Peyer's patch (tissue), 4 donors: ENCODE results near the gene ABCB8. TPM values are rescaled to one million over a fixed set of nuclear protein-coding genes. Genes with fewer than 3 reads are reported as not detected.
A peak's percentile ranks its signal among the peaks of the same experiment; 100 is the strongest.
"Not testable (repeated sequence)": the region's sequence is repeated elsewhere in the genome, so short reads cannot be mapped to it uniquely, and the experiment has no call there.

ENCODE experiments used
- DNase-seq, 3 donors: peaks; one replicate each; pipeline ENCODE4 v3.0.0-alpha.2; 2017 to 2019
- H3K27ac ChIP-seq, 4 donors: fragments of 200-600 bp; sonication (generic); one replicate each; pipeline ENCODE4 v1.5.1; 2016 to 2019
- H3K27me3 ChIP-seq, 2 donors: fragments of 200-600 bp; sonication (generic); one replicate each; pipeline ENCODE4 v1.5.1; 2019
- H3K36me3 ChIP-seq, 3 donors: fragments of 200-600 bp; sonication (generic); one replicate each; pipeline ENCODE4 v1.5.1; 2016 to 2019
- H3K4me1 ChIP-seq, 4 donors: fragments of 200-600 bp; sonication (generic); one replicate each; pipeline ENCODE4 v1.5.1; 2016 to 2019
- H3K4me3 ChIP-seq, 4 donors: fragments of 200-600 bp; sonication (generic); 1 replicate in 3 of 4; 2 replicates in 1 of 4; pipeline ENCODE4 v1.5.1; 2016 to 2019; ENCODE audit warnings: mild to moderate bottlenecking in 1 of 4
- H3K9me3 ChIP-seq, 4 donors: fragments of 200-600 bp; sonication (generic); one replicate each; pipeline ENCODE4 v1.5.1; 2016 to 2019; ENCODE audit warnings: mild to moderate bottlenecking in 1 of 4
- CTCF ChIP-seq, 6 experiments: fragments of 450-650 bp in 4 of 6; fragments of 200-600 bp in 2 of 6; sonication (generic) in 1 of 6; IDR thresholded peaks; one replicate each; pipeline ENCODE4 v1.5.1; 2017 to 2019; ENCODE audit warnings: antibody characterized with exemption in 6 of 6, mild to moderate bottlenecking in 3 of 6, moderate library complexity in 1 of 6
- POLR2A ChIP-seq, 2 donors: fragments of 450-650 bp; IDR thresholded peaks; one replicate each; pipeline ENCODE4 v1.5.1; 2017; ENCODE audit warnings: antibody characterized with exemption in 2 of 2, mild to moderate bottlenecking in 2 of 2, moderate library complexity in 2 of 2
- total RNA-seq, 4 donors: library from RNA; depleted of rRNA; stranded (reverse); fragments of >200 nt; gene quantifications; one replicate each; pipeline ENCODE4 v1.1.0, GENCODE V29; 2016

ABCB8 gene
- total RNA-seq, 4 donors from 2014 or later, result 23.1 to 79.7 (median 42.7) TPM

DNA sequence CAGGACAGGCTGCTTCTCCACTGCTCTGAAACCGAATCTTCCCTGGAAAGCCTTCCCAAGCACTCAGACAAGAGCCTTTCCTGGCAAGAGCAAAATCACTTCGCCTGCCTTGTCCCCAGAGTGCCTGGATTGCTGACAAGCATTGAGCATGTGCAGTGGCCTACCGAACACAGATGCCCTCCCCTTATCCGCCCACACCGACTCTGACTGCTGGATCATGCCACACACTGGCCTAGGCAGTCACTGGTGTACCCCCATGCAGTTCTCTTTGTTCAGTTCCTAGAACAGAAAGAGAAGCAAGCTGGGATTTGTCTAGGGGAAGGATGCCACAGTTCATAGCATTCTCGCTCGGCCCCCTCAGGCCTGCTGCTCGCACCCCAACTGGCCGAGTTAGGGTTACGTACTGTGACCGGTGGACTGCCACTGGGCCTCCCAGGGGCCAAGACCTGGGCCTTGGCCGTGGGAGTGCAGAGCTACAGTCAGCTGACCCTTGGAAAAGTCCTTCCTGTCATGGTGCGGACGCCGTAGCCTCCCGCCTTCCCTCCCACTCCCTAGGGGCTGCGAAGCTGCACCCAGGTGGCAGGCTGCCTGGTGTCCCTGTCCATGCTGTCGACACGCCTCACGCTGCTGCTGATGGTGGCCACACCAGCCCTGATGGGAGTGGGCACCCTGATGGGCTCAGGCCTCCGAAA is 6.9 kb downstream of the ABCB8 start:
- Histone ChIP-seq H3K9me3 (no peaks in the 10 kb centered on the region), H3K4me3 (no peak overlapping the region), H3K27ac (no peak overlapping the region), H3K27me3 (no peaks in the 10 kb centered on the region), H3K36me3 (peaks cover 0 to 35% (median 0%) of the 10 kb centered on the region in 3 donors), H3K4me1 (peaks cover 0 to 13% (median 5%) of the 10 kb centered on the region in 4 donors)
- no peak for TF ChIP-seq CTCF (IDR thresholded peaks at IDR 0.05)
- no peak for TF ChIP-seq POLR2A (IDR thresholded peaks at IDR 0.05)
- DNase-seq, result no peak

- peaks cover 0 to 35% (median 0%) of the 10 kb centered on the region in 3 donors for H3K36me3 ChIP-seq
- no peaks in the 10 kb centered on the region for H3K9me3 ChIP-seq
- TF ChIP-seq CTCF (IDR thresholded peaks at IDR 0.05) (no peak), POLR2A (IDR thresholded peaks at IDR 0.05) (no peak)
Measured at GRCh38 chr7:151035902-151036301, 7.7 kb downstream of the ABCB8 start.

DNA sequence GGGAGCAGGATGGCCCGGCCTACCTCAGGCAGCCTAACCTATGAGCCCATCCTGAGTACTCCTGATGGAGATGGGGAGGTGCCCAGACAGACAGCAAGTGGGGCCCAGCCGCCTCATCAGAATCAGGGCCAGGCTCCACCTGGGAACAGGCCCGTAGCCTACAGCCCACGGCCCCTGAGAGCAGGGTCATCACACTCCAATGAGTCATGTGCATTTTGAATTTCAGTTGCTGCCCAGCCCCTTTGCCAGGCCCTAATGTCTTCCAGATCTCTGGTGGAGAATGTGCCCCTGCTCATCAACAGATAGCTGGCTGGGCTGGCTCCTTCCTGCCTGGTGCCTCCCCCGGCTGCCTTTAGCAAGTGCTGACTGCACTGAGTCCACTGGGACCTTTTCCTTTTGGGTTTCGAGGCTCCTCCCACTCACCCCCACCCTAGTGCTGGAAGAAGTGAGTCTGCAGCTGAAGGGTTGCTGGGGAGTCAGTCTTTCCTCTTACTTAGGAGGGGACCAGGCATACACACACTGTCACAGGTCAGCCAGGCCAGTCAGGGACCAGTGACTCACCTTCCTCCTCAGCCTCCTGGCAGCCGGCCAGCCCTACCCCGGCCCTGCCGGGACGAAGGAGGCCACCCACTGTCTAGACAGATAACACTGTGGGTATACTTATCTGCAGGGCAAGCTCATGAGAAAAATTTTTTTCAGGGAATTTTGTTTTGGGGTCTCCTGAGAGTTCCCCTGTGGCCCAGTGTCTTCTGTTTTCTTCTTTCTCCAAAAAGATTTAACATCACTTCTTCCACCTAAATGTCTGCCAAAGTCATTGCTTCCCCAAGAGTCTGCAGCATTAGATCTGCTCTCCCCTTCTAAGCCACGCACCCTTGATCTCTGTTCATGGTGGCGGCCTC is 10.9 kb downstream of the ABCB8 start:
- no peaks in the 10 kb centered on the region for H3K27me3 ChIP-seq
- peaks cover 0 to 13% (median 5%) of the 10 kb centered on the region in 4 donors for H3K4me1 ChIP-seq
- H3K9me3 ChIP-seq, result no peaks in the 10 kb centered on the region
- peaks cover 0 to 42% (median 0%) of the 10 kb centered on the region in 3 donors for H3K36me3 ChIP-seq
- TF ChIP-seq CTCF (IDR thresholded peaks at IDR 0.05) (no peak), POLR2A (IDR thresholded peaks at IDR 0.05) (no peak)
- H3K4me3 ChIP-seq, result no peak overlapping the region
- peak in 2 of 3 donors; percentile 80 to 86 for DNase-seq
- peak overlapping the region in 1 of 4 donors; percentile 55 for H3K27ac ChIP-seq

More at GRCh38 chr7:151035902-151036301, 7.7 kb downstream of the ABCB8 start:
- Histone ChIP-seq H3K27me3 (no peaks in the 10 kb centered on the region), H3K27ac (no peak overlapping the region), H3K4me1 (peaks cover 0 to 13% (median 5%) of the 10 kb centered on the region in 4 donors), H3K4me3 (no peak overlapping the region)
- DNase-seq, result no peak

DNA sequence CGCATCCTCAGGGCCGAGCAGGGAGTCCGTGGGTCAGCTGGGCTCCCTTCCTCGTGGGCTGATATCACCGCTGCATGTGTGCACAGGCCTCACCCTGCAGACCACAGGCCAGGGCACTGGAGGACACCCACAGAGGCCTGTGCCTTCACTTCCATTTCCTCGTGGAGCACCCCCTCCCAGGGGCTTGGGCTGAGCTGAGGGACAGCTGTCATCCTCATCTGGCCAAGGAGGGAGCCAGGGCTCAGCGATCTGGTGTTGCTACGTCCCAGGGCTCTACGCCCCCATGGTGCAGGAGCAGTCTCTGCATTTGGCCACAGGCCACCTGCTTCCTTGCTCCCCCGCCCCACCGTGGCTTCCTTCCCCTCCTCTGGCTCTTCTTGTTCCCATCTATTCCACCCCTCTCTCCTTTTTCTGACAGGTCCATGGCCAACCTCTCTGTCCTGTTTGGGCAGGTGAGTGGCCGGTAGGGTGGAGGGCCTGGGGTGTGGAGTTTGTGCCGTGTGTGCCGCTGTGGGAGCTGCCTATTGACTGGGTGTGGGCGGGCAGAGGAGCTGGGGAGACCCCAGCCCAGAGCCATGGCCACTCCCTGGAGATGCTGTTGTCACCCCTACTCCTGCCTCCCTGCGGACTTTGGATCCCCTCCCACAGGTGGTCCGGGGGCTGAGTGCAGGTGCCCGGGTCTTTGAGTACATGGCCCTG is 11.7 kb downstream of the ABCB8 start:
- no peaks in the 10 kb centered on the region for H3K27me3 ChIP-seq
- peak overlapping the region in 1 of 4 donors; percentile 30 for H3K27ac ChIP-seq
- DNase-seq, result no peak
- TF ChIP-seq POLR2A (IDR thresholded peaks at IDR 0.05), result no peak
- no peak for TF ChIP-seq CTCF (IDR thresholded peaks at IDR 0.05)
- H3K4me3 ChIP-seq, result no peak overlapping the region
- H3K36me3 ChIP-seq, result peaks cover 0 to 41% (median 0%) of the 10 kb centered on the region in 3 donors
- H3K4me1 ChIP-seq, result peaks cover 0 to 13% (median 5%) of the 10 kb centered on the region in 4 donors
- no peaks in the 10 kb centered on the region for H3K9me3 ChIP-seq

- no peak overlapping the region for H3K27ac ChIP-seq
- TF ChIP-seq POLR2A (IDR thresholded peaks at IDR 0.05) (no peak), CTCF (IDR thresholded peaks at IDR 0.05) (no peak)
- no peaks in the 10 kb centered on the region for H3K9me3 ChIP-seq
- H3K36me3 ChIP-seq, result peaks cover 0 to 33% (median 0%) of the 10 kb centered on the region in 3 donors
- H3K4me3 ChIP-seq, result no peak overlapping the region
- DNase-seq, result no peak
- H3K27me3 ChIP-seq, result no peaks in the 10 kb centered on the region
- H3K4me1 ChIP-seq, result peaks cover 0 to 13% (median 5%) of the 10 kb centered on the region in 4 donors
Measured at GRCh38 chr7:151040616-151041375, 12.5 kb downstream of the ABCB8 start.

GRCh38 chr7:151043449-151043848 is 15.2 kb downstream of the ABCB8 start:
- H3K27ac ChIP-seq, H3K9me3 ChIP-seq, H3K4me3 ChIP-seq, H3K27me3 ChIP-seq, DNase-seq: not testable (repeated sequence)
- Histone ChIP-seq H3K4me1 (peaks cover 0 to 13% (median 5%) of the 10 kb centered on the region in 4 donors), H3K36me3 (peaks cover 0 to 18% (median 0%) of the 10 kb centered on the region in 3 donors)
